ENCODE measurements around the gene AKAP10. TPM values are rescaled to one million over a fixed set of nuclear protein-coding genes. Genes with fewer than 3 reads are reported as not detected.
A peak's percentile ranks its signal among the peaks of the same experiment; 100 is the strongest.
"Not testable (repeated sequence)": the region's sequence is repeated elsewhere in the genome, so short reads cannot be mapped to it uniquely, and the experiment has no call there.

The AKAP10 gene
- total and polyA plus RNA-seq, 10 of the 15 experiments (the other 5 are each of a cell fraction or from before 2014, with no cell fraction given) = 4.3 to 23.7 (median 14.7) TPM

DNA sequence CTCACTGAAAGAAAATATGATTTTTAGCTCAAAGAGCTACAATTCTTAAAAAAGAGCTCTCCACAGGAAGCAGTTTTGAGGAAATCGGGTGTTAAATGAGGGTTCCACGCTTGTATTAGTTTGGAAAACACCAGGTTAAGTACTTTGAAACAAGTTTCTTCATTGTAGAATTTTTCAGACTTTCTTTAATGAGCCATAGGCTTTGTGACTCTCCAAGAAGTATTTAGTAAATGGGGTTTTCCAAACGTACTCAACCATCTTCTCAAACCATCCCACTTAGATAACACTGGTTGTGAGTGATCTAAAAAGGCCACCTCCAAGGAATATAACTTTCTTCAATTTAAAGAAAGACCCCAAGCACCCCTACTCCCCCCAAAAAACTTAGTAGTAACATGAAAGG lies 112.6 kb downstream of the AKAP10 start:
- H2AFZ ChIP-seq (ENCODE audit: control insufficient read depth, low read depth, low read length) = peak overlapping the region; percentile 21; the same call in 1 of the 2 replicates
- no peaks in the 10 kb centered on the region for H4K20me1 ChIP-seq (ENCODE audit: control insufficient read depth, insufficient read depth)
- no peaks in the 10 kb centered on the region for H3K79me2 ChIP-seq (ENCODE audit: control insufficient read depth, insufficient read depth, low read length)
- TF ChIP-seq ZNF274 (IDR thresholded peaks at IDR 0.05; ENCODE audit: insufficient read depth, insufficient read length) = no peak
- TF ChIP-seq HDAC2 (IDR thresholded peaks at IDR 0.05) = no peak
- no peak for TF ChIP-seq CBX5 (IDR thresholded peaks at IDR 0.05; ENCODE audit: low read depth)
- no peak for TF ChIP-seq WRNIP1 (IDR thresholded peaks at IDR 0.05; ENCODE audit: borderline replicate concordance, low read depth, low read length)
- TF ChIP-seq JUND (IDR thresholded peaks at IDR 0.05; ENCODE audit: low read depth, low read length) = no peak
- no peak for TF ChIP-seq BCL11A (IDR thresholded peaks at IDR 0.05; ENCODE audit: low read depth, low read length)
- no peak for TF ChIP-seq RFX5 (IDR thresholded peaks at IDR 0.05; ENCODE audit: low read depth, low read length)
- no peak for TF ChIP-seq IRF5 (IDR thresholded peaks at IDR 0.05; ENCODE audit: borderline replicate concordance)
- no peak for TF ChIP-seq MTA3 (IDR thresholded peaks at IDR 0.05; ENCODE audit: borderline replicate concordance, low read length)
- ChIA-PET POLR2A (interaction anchor here (1.0 kb wide), 1 partner anchor 14 kb away, joined by 3 read pairs; no protein-coding TSS in a partner anchor), SMC1A (ENCODE audit: uncharacterized antibody, unreplicated experiment) (interaction anchor here (0.6 kb wide), 1 partner anchor 348 kb away, joined by 3 read pairs; no protein-coding TSS in a partner anchor), RAD21 (ENCODE audit: unreplicated experiment) (no interaction called here), CTCF (no interaction called here)
- BruUV-seq (replicated peaks) = no TSS peak
- no peak for FAIRE-seq
- no peak overlapping the region for H3K4me3 ChIP-seq
- no peak overlapping the region for H3K4me2 ChIP-seq (ENCODE audit: control insufficient read depth, insufficient read depth)
- peaks cover 0 to 3% of the 10 kb centered on the region in 2 experiments; a peak in 1 of 4 replicates for H3K27me3 ChIP-seq (replicated peaks in 1 of 2; ENCODE audit: control insufficient read depth in 2 of 2, insufficient read depth in 2 of 2, low read length in 1 of 2)
- in situ Hi-C loops (cut with MboI) = no loop called here
- ATAC-seq = no peak
- intact Hi-C loops (cut with micrococcal nuclease; ENCODE audit: unreplicated experiment) = no loop called here
- H3K9ac ChIP-seq (ENCODE audit: control insufficient read depth, insufficient read depth, low read length) = no peak overlapping the region
- no peak overlapping the region for H3K27ac ChIP-seq (ENCODE audit: control insufficient read depth, insufficient read depth)
- H3K4me1 ChIP-seq (ENCODE audit: control insufficient read depth, insufficient read depth, low read length) = no peaks in the 10 kb centered on the region; the same call in 1 of the 2 replicates
- WGBS (ENCODE audit: insufficient coverage, insufficient replicate concordance, low lambda C conversion rate, missing lambda C conversion rate) = 5% methylated on average over 3 of the region's 3 CpGs
- no peaks in the 10 kb centered on the region for H3K36me3 ChIP-seq (ENCODE audit: control insufficient read depth in 2 of 2, insufficient read depth in 2 of 2, low read length in 1 of 2)
- H3K9me3 ChIP-seq (replicated peaks; ENCODE audit: control insufficient read depth, insufficient read depth, low read length) = no peaks in the 10 kb centered on the region; the same call in 2 of the 3 replicates
- DNase-seq (ENCODE audit: low read depth, low spot score) = no peak

GRCh38 chr17:19860647-19861177 lies 116.9 kb downstream of the AKAP10 start:
- H3K4me1 ChIP-seq (ENCODE audit: control insufficient read depth, insufficient read depth, low read length); H2AFZ ChIP-seq (ENCODE audit: control insufficient read depth, low read depth, low read length); H3K4me3 ChIP-seq; CTCF ChIA-PET; H3K9me3 ChIP-seq (replicated peaks; ENCODE audit: control insufficient read depth, insufficient read depth, low read length); H4K20me1 ChIP-seq (ENCODE audit: control insufficient read depth, insufficient read depth); BruUV-seq (replicated peaks); H3K9ac ChIP-seq (ENCODE audit: control insufficient read depth, insufficient read depth, low read length); FAIRE-seq; H3K79me2 ChIP-seq (ENCODE audit: control insufficient read depth, insufficient read depth, low read length); SMC1A ChIA-PET (ENCODE audit: uncharacterized antibody, unreplicated experiment); H3K4me2 ChIP-seq (ENCODE audit: control insufficient read depth, insufficient read depth); DNase-seq (ENCODE audit: low read depth, low spot score); in situ Hi-C loops (cut with MboI); RAD21 ChIA-PET (ENCODE audit: unreplicated experiment); H3K27me3 ChIP-seq (replicated peaks in 1 of 2; ENCODE audit: control insufficient read depth in 2 of 2, insufficient read depth in 2 of 2, low read length in 1 of 2); ATAC-seq; H3K27ac ChIP-seq (ENCODE audit: control insufficient read depth, insufficient read depth); POLR2A ChIA-PET; H3K36me3 ChIP-seq (ENCODE audit: control insufficient read depth in 2 of 2, insufficient read depth in 2 of 2, low read length in 1 of 2); intact Hi-C loops (cut with micrococcal nuclease; ENCODE audit: unreplicated experiment): not testable (repeated sequence)
- WGBS (ENCODE audit: insufficient coverage, insufficient replicate concordance, low lambda C conversion rate, missing lambda C conversion rate) = 83% methylated on average over 8 of the region's 9 CpGs
